GM18505 (cell line): ENCODE data around the gene HOXB2.

ENCODE experiments used
- ATAC-seq: cut with Tn5 transposase; IDR thresholded peaks from one replicate; pipeline ENCODE4 v1.9.1; 2021; ENCODE audit not compliant: unreplicated experiment
- POLR2A ChIP-seq: IDR thresholded peaks from 4 replicates; pipeline ENCODE4 v1.6.1; 2011; ENCODE audit warnings: borderline replicate concordance; ENCODE audit not compliant: insufficient read depth, insufficient read length; ENCODE audit errors: extremely low read depth

Gene HOXB2

GRCh38 chr17:48566717-48567116 lies 21.8 kb upstream of the HOXB2 start:
- no peak for TF ChIP-seq POLR2A
- no peak for ATAC-seq

DNA sequence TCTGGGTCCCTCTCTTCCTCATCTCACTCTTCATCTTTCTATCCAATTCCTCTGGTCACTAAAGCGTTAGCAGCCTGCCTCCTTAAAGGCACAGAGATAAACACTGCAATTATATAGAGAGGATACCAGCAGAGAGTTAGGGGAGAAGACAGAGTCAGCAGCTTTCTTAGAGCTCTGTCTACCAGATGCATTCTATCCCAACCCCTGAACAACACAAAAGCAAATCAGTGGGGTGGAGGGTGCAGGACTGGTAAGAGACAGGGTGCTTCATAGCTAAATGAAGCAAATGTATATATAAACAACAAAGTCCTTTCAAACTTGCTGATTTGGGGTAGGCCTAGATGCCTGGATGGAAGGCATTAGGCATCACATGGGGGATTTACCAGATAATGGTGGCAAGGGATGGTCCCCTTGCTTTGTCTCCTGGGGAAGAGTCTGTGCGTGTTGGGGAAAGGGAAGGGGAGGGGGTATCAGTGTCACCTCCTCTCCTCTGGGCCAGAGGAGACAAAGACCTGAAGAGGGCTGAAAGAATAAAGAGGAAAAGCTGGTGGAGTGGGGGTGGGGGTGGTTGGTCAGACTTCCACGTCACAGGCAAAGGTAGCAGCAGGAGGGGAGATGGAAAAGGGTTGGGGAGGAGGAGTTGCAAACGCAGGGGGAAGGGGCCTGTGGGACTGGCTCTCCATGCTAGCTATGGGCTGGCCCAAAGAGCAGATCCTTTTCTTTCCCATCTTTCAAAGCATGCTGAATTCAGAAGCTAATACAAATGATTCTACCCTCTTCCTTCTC lies 21.2 kb upstream of the HOXB2 start:
- TF ChIP-seq POLR2A, result no peak
- ATAC-seq, result no peak

- no peak for TF ChIP-seq POLR2A
- ATAC-seq, result no peak
These were observed 20.2 kb upstream of the HOXB2 start for GRCh38 chr17:48565022-48565554.

DNA sequence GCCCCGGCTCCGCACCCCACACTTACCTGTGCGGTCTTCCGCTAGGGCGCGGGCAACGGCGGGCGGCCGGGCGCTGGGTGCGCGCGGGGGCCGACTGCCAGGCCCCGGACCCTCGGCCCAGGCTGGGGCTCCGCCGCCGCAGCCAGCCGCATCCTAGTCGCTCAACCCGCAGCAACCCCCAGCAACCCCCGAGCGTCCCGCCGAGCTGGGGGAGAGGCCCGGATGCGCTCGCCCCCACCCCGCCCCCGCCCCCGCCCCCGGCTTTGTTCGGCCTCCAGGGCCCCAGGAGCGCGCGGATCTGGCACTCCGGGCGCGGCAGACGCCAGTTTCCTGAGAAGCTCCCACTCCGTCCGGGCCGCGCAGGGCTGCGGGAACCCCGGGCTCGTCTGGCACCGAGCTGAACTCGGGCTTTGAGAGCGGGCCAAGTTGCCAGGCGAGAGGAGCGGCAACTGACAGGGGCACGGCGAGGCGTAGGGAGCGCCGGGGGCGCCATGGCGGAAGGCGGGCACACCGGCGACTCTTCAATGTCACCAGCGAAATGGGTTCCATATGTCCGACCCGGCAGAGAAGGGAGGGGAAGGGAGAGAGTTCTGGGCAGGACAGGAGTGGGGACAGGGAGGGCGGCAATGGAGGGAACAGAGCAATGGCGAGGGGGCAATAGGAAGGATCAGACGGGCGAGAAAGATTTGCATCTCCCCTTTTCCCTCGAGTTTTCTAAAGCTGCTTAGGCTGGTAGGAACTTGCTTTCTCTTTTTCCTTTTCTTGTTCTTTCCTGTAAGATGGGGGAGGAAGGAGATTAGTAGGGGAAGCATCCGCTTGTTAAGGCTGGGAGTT lies 19.5 kb upstream of the HOXB2 start:
- no peak for ATAC-seq
- TF ChIP-seq POLR2A, result no peak

GRCh38 chr17:48563867-48564187 lies 18.9 kb upstream of the HOXB2 start:
- ATAC-seq, result no peak
- TF ChIP-seq POLR2A, result no peak

DNA sequence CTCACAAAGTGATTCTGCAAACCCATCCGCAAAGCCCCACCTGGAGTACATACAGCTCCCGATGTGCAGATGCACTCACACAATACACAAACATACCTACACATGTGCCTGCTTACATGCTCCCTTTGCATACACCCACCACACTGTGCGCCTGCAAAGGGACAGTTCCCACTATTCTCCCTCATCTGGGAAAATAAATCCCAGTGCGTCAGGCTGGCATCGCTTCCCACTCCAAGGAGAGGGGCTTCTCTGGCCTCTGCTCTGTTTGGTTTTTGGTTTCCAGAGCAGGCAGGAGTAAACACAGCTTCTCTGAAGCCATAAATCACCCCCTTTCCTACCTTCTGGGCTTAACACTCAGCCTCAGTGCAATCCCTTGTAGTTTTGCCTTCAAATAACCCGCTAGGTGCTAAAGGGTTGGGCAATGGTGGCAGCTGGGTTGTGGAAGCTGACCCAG lies 18.5 kb upstream of the HOXB2 start:
- ATAC-seq, result no peak
- TF ChIP-seq POLR2A, result no peak

DNA sequence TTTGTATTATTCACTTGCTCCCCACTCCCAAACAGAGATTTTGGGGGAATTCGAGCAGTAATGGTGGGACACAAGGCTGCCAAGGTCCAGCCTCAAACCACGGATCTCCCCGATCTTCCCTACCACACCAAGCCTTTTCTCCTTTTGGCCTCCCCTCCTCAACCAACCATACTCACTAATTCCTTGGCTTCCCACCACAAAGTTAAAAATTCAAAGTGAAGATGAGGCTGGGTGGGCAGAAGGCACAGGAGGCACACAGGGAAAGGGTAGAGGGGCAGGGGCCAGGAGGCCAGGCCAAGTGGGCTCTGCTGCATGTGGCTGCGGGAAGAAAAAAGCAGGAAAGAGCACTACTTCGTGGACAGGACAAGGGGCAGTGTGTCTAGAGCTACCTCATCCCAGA lies 18.0 kb upstream of the HOXB2 start:
- ATAC-seq, result no peak
- TF ChIP-seq POLR2A, result no peak

GRCh38 chr17:48561884-48562810 lies 17.2 kb upstream of the HOXB2 start:
- ATAC-seq, result no peak
- TF ChIP-seq POLR2A, result no peak

DNA sequence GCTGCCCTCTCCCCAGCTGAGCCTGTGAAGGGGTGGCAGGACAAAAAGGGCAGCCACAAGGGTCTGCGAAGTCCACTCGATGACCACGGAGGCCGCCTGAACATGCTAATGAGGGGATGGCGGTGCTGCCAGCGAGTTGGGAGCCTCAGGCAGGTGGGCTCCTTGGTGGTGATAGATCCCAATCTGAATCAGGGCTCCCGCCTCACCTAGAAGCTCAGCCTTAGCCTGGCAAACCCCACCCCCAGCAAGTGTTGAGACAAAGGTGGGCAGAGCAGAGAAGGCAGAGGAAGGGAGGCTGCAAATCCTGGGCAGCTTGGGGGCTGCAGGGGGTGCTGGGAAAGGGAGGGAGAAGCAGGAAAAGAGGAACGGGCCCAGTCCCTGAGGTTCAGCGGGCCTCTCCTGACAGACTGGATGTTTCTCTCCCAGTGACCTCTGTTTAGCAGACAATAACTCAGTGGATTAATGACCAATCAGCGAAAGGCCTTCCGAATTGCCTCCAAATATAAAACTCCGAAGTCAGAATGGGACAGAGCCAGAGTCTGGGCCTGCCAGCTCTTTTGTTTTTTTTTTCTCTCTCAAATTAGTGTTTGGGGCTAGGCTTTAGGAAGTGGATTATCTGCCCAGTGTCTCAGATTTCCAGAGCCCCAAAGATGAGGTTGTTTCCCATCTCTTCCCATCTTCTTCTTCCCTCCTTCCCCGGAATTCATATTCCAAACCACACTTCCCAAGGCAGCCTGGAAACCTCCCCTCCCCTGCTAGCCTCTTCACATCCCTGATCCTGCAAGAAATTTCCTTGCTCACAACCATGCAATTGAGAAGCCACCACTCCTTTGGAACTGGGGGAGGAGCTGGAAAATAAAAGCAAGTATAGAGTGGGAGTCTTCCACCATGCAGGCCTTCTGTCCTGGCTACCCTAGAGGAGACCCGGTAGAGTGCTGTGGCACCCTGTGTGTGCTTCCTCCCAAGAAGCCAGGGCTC lies 15.2 kb upstream of the HOXB2 start:
- TF ChIP-seq POLR2A, result no peak
- ATAC-seq, result no peak

GRCh38 chr17:48559122-48559839 lies 14.4 kb upstream of the HOXB2 start:
- no peak for ATAC-seq
- no peak for TF ChIP-seq POLR2A

DNA sequence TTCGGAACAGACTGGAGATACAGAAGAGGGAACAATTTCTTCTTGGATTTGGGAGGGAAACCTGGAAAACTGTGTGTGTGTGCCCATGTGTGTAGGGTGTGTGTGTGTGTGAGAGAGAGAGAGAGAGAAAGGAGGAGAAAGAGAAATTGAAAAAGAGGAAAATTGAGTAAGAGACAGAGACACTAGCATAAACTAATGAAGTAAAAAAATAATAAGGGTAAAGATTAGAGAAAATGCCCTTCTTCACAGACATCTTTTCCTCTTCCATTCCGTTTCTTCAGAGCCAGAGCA lies 13.9 kb upstream of the HOXB2 start:
- ATAC-seq, result no peak
- TF ChIP-seq POLR2A, result no peak
